Activated CD4-positive, alpha-beta T cell treated with anti-CD3 and anti-CD28 coated beads for 48 hours (primary cell): ENCODE results near the gene SPATA31C2.
A peak's percentile ranks its signal among the peaks of the same experiment; 100 is the strongest.
"Not testable (repeated sequence)": the region's sequence is repeated elsewhere in the genome, so short reads cannot be mapped to it uniquely, and the experiment has no call there.

Experiments used
- DNase-seq: peaks from one replicate; pipeline ENCODE4 v3.0.0-alpha.2; 2020

Gene SPATA31C2

GRCh38 chr9:88138375-88138774 is at the start of gene SPATA31C2:
Gene SPATA31C2 (minus strand): TSS chr9:88138475. CDS start chr9:88138446, 29 bp downstream.
- DNase-seq = not testable (repeated sequence)

- DNase-seq = no peak
These were observed 49.4 kb upstream of the SPATA31C2 start for GRCh38 chr9:88187631-88188030.

GRCh38 chr9:88186495-88187110 is 48.3 kb upstream of the SPATA31C2 start:
- no peak for DNase-seq

- no peak for DNase-seq
These were observed 46.7 kb upstream of the SPATA31C2 start for GRCh38 chr9:88184976-88185375.

GRCh38 chr9:88183798-88184495 is 45.7 kb upstream of the SPATA31C2 start:
- no peak for DNase-seq

GRCh38 chr9:88182501-88182900 is 44.2 kb upstream of the SPATA31C2 start:
- no peak for DNase-seq

GRCh38 chr9:88180081-88180765 is 41.9 kb upstream of the SPATA31C2 start:
- no peak for DNase-seq

GRCh38 chr9:88179062-88179521 is 40.8 kb upstream of the SPATA31C2 start:
- peak; percentile 5 for DNase-seq

- DNase-seq = no peak
These were observed 40.4 kb upstream of the SPATA31C2 start for GRCh38 chr9:88178641-88179040.

GRCh38 chr9:88177371-88177770 is 39.1 kb upstream of the SPATA31C2 start:
- no peak for DNase-seq

GRCh38 chr9:88174324-88174723 is 36.0 kb upstream of the SPATA31C2 start:
- DNase-seq = no peak

GRCh38 chr9:88173378-88173999 is 35.2 kb upstream of the SPATA31C2 start:
- DNase-seq = peak; percentile 52

- no peak for DNase-seq
These were observed 31.4 kb upstream of the SPATA31C2 start for GRCh38 chr9:88169700-88170099.

GRCh38 chr9:88168564-88168963 is 30.3 kb upstream of the SPATA31C2 start:
- DNase-seq = no peak

GRCh38 chr9:88166660-88167059 is 28.4 kb upstream of the SPATA31C2 start:
- DNase-seq = no peak

GRCh38 chr9:88164850-88165249 is 26.6 kb upstream of the SPATA31C2 start:
- DNase-seq = no peak

GRCh38 chr9:88161144-88161543 is 22.9 kb upstream of the SPATA31C2 start:
- no peak for DNase-seq

GRCh38 chr9:88143957-88144625 is 5.8 kb upstream of the SPATA31C2 start:
- DNase-seq = no peak

- DNase-seq = no peak
These were observed 4.9 kb upstream of the SPATA31C2 start for GRCh38 chr9:88143179-88143578.

- DNase-seq = peak; percentile 23
These were observed 4.7 kb downstream of the SPATA31C2 start for GRCh38 chr9:88133552-88133951.

GRCh38 chr9:88129556-88129955 is 8.7 kb downstream of the SPATA31C2 start:
- DNase-seq = peak; percentile 24

- DNase-seq = not testable (repeated sequence)
These were observed 10.5 kb downstream of the SPATA31C2 start for GRCh38 chr9:88127700-88128300.
